ENCODE data around the gene KLF1.

DNA sequence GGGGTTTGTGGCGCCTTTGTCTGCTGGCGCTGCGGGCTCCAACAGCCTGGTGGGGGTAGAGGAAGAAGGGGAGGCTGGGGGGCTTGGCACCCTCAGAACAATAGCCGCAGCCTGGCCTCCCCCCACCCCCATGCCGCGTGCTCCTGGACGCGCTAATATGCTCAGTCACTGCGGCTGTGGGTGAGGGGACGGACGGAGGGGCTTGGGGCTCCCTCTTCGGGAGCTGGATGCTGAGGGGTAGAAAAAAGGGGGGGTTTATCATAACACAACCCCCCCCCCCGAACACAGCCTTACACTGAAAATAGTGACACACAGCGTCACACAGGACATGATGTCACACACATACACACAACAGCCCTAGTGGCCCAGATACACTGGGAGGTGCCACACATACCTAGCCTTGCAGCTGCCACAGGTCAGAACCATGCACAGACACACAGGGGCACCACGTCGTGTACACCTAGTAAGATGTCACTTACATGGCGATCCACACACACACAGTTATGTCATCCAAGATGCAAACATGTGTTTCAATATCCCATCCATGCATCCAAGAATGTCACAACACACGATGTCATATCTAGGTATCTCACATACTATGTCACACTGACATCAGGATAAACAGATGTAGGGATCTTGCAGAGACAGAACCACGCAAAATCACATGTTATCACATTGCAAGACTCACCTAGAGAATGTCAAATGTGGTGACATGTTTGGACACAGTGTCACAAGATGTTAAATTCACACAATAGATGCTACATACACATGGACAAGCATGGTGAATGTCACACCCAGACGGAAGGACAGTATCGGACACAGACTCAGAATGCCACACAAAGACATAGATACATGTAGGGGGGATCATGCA, 47.9 kb downstream of the KLF1 start:
- TF ChIP-seq, protein P1, sequence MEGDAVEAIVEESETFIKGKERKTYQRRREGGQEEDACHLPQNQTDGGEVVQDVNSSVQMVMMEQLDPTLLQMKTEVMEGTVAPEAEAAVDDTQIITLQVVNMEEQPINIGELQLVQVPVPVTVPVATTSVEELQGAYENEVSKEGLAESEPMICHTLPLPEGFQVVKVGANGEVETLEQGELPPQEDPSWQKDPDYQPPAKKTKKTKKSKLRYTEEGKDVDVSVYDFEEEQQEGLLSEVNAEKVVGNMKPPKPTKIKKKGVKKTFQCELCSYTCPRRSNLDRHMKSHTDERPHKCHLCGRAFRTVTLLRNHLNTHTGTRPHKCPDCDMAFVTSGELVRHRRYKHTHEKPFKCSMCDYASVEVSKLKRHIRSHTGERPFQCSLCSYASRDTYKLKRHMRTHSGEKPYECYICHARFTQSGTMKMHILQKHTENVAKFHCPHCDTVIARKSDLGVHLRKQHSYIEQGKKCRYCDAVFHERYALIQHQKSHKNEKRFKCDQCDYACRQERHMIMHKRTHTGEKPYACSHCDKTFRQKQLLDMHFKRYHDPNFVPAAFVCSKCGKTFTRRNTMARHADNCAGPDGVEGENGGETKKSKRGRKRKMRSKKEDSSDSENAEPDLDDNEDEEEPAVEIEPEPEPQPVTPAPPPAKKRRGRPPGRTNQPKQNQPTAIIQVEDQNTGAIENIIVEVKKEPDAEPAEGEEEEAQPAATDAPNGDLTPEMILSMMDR (IDR thresholded peaks at IDR 0.05), result no peak
- no peak for TF ChIP-seq RFX5 (IDR thresholded peaks at IDR 0.05)
- no peak for TF ChIP-seq RARB (CRISPR knock-in tag; IDR thresholded peaks at IDR 0.05)
